Fibroblast of mammary gland (primary cell): ENCODE measurements around the gene TSC1.

Experiments
- DNase-seq: peaks from one replicate; pipeline ENCODE4 v3.0.0-alpha.2; 2010; ENCODE audit warnings: low read depth
- H3K4me3 ChIP-seq: 2 replicates; pipeline ENCODE4 v1.5.1; 2011; ENCODE audit warnings: low read depth, mild to moderate bottlenecking, low read length, moderate library complexity; ENCODE audit not compliant: control insufficient read depth
- CTCF ChIP-seq: conservative IDR thresholded peaks from 2 replicates; pipeline ENCODE4 v1.5.1; 2011; ENCODE audit warnings: low read depth, low read length, inconsistent platforms; ENCODE audit not compliant: control insufficient read depth, insufficient read depth

Gene TSC1

GRCh38 chr9:132988244-132989013 is 44.0 kb upstream of the TSC1 start:
- no peak for TF ChIP-seq CTCF
- H3K4me3 ChIP-seq, result no peak overlapping the region
- no peak for DNase-seq

- no peak for TF ChIP-seq CTCF
- DNase-seq, result peak; percentile 5
- no peak overlapping the region for H3K4me3 ChIP-seq
These were observed 42.5 kb upstream of the TSC1 start for GRCh38 chr9:132986640-132987620.

GRCh38 chr9:132986114-132986513 is 41.7 kb upstream of the TSC1 start:
- DNase-seq, result no peak
- H3K4me3 ChIP-seq, result no peak overlapping the region
- TF ChIP-seq CTCF, result no peak

GRCh38 chr9:132985489-132985888 is 41.1 kb upstream of the TSC1 start:
- DNase-seq, result no peak
- no peak overlapping the region for H3K4me3 ChIP-seq
- TF ChIP-seq CTCF, result no peak

GRCh38 chr9:132985071-132985350 is 40.6 kb upstream of the TSC1 start:
- no peak for DNase-seq
- TF ChIP-seq CTCF, result no peak

GRCh38 chr9:132984202-132985070 is 40.0 kb upstream of the TSC1 start:
- DNase-seq, result no peak
- no peak overlapping the region for H3K4me3 ChIP-seq
- TF ChIP-seq CTCF, result no peak

More at GRCh38 chr9:132985071-132985350, 40.6 kb upstream of the TSC1 start:
- no peak overlapping the region for H3K4me3 ChIP-seq
